Kidney tubule cell (primary cell): ENCODE data around the gene MXD3.
A peak's percentile ranks its signal among the peaks of the same experiment; 100 is the strongest.
"Not testable (repeated sequence)": the region's sequence is repeated elsewhere in the genome, so short reads cannot be mapped to it uniquely, and the experiment has no call there.

ENCODE experiments used
- DNase-seq: peaks from one replicate; pipeline ENCODE4 v3.0.0-alpha.2; 2018; ENCODE audit warnings: low spot score

MXD3 gene

DNA sequence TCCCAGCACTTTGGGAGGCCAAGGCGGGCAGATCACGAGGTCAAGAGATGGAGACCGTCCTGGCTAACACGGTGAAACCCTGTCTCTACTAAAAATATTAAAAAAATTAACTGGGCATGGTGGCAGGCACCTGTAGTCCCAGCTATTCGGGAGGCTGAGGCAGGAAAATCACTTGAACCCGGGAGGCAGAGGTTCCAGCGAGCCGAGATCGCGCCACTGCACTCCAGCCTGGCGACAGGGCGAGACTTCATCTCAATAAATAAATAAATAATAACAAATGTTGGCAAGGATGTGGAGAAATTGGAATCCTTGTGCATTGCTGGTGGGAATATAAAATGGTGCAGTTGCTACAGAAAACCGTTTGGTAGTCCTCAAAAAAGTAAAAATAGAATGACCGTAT lies 31.3 kb upstream of the MXD3 start:
- DNase-seq = not testable (repeated sequence)

DNA sequence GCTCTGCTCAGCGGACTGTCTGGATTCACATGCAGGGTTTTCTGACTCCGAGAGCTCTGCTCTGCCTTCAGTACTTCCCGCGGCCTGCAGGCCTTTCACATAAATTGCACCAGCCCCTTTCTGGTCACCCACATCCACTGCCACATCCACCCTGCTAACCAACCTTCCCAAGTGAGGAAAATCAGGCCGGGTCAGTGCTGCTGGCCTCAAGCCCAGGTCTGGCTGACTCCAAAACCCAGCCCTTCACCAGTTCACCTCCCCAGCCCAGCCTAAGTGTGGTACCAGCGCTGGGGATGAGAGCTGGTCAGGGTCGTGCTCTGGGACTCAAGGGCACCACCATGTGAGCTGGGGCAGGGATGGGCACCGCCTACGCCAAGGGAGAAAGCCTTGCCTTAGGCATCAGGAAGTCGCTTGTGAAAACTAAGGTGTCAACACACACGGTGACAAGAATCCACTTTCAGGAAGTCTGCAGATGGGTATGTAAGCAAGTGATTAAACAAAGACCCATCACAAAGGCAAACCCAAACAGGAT lies 27.5 kb upstream of the MXD3 start:
- peak; percentile 14 for DNase-seq

DNA sequence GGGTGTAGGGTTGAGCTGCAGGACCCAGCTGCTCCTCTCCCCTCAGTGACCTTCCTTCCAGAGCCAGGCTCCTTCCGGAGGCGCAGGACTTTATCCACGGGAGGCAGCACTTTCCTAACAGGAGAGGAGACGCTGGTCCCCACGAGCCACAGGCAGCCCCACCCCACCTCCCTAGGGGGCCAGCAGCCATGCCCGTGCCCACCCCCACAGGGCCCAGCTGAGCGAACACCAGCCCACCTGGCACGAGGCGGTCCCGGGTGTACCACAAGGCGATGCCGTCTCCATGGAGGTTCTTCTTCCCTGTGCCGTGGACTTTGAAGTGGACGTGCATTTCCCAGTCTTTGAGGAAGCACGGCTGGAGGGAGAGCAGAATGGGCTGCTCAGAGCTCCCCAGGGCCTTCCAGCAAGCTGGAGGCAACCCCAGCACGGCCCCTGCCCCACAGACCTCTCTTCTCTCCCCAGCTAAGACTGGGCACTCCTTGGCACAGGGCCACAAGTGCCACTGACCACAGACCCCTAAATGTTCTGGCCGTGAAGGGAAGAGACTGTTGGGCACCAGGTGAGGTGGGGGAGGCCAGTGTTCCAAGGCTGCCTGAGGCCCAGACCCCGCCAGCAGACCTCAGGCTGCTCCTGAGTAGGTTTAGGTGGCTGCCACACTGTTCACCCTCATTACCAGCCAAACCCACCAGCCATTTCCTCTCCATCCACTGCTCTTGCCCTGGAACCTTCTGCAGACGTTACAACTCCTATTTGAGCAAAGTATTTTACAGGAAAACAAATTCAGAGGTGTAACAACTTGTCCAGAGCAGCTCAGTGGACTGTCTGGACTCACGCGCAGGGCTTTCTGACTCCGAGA lies 26.8 kb upstream of the MXD3 start:
- DNase-seq = no peak

DNA sequence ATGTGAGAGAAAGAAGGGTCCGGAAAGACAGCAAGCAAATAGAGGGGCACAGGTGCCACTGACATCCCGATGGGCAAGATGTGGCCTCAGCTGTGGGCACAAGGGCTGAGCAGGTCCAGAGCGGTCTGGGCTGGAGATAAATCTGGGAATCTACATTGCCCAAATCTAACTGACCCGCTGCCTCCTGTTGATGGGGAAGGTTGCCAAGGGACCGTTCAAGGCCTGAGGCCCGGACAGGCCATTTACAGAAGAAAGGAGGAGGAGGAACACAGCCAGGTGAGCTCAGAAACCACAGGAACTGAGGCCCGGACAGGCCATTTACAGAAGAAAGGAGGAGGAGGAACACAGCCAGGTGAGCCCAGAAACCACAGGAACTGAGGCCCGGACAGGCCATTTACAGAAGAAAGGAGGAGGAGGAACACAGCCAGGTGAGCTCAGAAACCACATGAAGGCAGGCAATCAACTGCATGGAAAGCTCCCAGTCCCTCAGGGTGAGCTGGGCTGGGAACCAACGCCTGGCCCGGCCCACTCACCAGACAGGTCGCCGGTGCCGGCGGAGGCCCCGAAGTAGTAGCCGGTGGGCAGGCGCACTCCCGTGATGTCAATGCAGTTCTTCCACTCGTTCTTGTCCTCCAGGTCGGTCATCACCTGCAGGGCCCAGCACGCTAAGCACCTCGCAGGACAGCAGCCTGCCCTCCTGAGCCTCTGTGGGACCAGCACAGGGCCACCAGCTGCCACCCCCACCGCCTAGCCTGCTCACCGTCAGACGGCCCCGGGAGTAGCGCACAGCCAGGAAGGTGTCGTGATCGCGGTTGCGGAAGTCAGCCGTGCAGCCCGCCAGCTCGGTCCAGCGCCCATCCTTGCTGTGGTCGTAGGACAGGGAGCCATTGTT lies 25.2 kb upstream of the MXD3 start:
- no peak for DNase-seq

DNA sequence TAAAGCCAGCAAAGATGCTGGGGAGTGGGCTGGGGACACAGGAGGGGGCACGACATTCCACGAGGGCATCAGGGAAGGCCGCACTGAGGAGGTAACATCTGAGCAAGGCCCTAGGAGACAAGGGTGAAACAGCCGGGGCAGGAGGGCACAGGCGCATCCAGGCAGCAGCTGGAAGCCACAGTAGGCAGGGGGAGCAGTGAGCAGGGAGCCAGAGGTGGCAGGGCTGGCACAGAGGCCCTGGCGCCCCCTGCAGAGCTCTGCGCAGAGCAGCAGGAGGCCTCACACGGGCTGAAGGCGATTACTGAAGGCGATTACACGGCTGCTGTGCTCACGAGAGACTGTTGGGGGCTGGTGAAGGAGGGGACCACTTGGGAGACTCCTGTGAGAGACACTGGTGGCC lies 24.4 kb upstream of the MXD3 start:
- peak; percentile 60 for DNase-seq

DNA sequence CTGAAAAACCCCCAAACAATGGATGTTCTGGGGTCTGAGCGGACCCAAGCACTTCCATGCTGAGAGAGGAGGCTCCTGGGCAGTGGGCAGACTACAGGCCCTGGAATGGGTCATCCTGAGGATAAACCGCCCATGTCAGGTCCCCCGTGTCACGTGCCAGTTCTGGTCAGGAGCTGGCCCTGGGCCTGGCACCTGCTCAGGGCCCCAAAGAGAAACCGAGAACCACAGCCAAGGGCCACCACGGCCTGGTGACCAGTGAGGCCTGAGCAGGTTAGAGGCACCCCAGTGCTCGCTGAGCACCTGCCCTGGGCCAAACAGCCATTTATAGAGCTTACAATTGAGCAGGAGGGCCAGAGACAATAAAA lies 24.0 kb upstream of the MXD3 start:
- DNase-seq = no peak

DNA sequence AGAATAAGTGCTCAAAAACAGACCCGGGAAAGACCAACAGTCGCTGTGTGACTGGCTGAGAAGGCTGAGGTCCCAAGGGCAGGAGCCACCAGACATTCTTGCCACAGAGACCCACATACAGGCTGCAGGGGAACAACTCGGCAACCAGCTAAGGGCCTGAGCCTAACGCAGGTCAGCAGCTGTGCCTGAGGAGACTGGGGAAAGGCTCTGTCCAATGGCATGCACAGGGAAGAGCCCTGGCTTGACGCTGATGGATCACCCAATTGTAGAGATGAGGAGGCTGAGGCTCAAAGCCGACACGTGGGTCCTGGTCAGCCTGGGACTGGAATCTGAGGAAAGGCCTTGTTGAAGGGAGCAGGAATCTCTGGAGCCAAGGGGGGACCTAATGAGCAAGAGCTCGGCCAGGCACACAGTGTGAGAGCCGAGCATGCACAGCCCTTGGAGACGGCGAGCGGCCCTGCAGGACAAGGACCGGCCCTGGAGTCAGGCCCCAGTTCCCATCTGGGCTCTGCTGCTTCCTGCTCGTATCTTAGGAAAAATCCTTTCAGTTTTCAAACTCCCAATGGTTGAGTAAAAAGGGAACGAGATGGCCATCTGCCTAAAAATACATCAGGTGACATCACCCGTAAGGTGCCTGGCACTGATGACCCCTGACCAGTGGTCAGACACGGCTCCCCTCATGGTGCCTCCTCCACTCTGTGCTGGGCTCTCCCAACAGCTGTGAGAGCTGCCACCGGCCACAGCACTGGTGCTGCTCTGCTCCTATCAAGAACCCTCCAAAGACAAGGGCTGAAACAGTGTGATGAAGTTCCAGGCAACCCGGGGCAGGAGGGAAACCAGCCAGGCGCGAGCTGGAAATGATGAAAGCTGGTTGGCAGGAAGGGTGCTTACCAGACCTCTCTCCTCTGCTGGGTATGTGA lies 23.3 kb upstream of the MXD3 start:
- DNase-seq = no peak

DNA sequence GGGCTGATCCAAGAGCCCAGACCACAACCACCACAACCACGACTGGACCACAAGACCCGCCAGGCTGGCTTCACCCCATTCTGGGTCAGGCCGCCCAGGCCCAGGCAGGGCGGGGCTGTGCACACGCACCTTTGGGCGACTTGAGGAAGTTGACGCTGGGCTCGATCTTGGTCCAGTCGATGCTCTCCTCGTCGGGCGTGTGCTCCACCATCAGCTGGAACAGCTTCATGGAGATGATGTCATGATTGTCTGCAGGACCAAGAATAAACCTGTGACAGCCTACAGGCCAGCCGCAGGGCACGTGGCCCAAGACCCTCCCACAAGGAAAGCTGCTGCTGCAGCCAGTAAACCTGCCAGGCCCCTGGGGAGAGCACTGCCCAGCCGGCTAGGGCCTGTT lies 22.5 kb upstream of the MXD3 start:
- DNase-seq = no peak

DNA sequence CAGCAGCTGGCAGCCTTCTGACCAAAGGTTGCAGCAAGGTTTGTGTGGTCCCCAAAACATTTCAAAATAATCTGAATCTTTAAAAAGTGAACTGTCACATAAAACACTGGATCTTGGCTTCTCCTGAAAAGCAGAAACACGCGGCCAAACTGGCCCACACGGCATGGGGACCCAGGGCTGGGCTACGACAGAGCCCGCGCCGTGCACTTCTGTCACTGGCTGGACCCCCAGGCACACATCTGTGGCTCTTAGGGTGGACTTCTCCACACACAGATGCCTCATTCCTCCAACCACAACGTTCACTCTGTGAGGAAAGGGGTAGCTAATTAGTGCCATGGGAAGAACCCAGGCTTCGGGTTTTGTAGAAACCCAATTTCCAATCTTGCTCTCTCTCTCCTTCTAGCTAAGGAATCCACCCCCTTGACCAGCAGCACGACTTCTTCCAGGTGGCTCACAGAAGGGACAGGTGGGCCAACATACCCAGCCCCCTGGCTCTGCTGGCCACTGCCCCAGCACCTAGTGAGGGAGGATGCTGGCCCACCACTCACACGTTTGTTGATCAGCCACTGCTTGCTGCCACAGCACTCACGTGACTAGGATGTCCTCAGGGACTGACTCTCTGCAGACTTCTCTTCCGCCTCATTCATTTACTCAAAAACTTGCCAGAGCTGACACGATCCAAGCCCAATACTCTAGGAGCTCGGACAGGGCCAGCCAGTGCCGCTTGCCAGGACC lies 21.9 kb upstream of the MXD3 start:
- no peak for DNase-seq

DNA sequence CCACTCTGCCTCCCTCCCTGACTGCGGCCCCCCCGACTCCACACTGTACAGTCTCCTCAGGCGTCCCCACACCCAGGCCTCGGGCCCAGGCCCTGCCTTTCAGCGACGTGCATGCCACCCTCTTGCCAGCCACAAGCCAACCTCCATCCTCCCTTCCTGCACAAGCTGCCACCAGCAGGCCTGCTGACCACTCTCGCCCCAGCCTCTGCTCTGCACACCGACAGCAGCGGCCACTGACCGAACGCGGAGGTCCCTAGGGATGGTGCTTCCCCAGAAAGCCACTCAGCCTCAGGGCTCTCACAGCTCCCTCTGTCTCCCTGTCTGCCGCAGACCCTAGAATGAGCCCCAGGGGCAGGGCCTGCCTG lies 21.2 kb upstream of the MXD3 start:
- DNase-seq = no peak

DNA sequence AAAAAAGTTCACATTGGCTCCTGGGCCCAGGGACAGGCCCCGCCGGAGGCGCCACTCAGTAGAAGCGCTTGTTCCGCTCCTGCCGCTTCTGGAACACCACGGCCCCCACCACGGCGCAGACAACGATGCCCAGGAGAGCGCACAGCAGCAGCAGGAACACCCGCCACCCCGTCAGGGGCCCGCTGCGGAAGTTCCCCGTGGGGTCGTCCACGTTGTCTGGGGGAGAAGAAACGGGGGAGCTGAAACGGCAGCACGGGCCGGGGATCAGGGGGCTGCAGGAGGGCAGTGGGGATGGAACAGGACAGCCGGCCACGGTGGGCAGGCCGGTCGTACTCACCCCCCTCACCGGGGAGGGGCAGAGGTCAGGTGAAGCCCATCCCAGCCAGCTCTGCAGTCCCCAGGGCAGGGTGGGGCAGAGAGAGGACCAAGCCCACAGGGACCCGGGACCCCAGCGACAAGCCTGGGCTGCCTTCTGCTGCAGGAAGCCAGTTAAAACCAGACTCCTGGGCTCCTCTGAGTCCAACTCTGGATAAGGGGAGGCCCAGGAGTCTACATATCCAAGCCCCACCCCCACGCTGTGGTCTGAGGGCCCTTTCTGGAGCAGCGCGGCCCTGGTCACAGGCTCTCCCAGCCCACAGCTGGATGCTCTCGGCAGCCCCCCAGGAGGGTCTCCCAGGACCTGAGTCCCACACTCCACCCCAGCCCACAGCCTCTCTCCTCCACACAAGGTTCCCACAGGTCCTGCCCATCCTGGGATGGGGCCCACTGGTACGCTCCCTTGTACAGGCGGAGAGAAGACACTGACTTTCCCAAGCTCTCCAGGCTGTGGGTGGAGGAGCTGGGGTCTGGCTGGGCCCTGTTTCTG lies 20.6 kb upstream of the MXD3 start:
- DNase-seq = no peak

DNA sequence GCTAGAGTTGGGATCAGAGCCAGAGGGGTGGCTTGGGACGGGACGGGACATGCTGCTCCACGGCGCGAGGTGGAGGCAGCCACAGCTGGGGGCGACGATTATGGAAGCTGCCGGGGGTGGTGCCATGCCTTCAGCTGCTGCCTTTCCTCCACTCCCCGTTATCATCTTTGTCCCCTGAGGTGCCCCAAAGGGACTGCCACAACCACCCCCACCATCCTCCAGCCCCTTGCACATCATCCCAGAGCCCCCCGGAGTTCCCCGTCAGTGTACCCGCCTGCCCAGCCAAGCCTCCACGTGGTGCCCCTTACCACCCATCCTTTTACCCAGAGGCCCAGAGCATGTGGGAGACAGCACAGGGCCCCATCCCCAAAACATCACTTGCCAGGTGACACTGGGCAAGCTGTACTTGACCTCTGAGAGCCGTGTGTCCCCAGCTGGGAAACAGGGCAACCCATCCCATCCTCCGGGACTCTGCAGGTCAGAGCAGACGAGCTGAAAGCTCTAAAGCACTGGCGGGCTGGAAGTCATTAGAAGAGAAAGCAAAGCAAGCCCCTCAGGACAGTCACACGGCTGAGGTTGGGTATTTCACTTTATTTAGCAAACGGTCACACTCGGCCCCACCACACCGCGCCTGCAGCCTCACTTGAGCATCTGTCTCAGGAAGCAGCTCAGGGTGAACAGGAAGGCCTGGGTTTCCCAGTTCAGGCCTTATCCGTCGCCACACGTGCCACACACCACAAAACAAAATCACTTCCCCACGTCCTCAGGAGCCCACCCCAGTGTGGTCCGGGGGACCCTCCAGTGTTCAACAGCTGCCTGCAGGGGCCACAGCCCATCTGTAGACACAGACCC lies 19.5 kb upstream of the MXD3 start:
- no peak for DNase-seq

DNA sequence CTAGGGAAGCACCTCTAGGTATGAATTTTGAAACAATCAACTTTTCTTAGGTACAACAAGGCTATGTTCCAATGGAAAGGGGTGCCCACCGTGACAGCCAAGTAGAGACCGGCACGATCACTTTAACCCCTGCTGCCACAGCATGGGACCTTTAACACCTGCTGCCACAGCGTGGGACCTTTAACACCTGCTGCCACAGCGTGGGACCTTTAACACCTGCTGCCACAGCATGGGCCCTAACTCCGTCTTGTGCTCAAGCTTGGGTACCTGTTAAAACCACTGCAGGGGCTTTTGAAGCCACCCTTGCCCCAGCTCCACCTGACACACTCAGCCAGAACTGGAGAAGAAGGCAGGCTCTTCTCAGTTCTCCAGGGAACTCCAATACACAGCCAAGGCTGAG lies 18.2 kb upstream of the MXD3 start:
- no peak for DNase-seq

DNA sequence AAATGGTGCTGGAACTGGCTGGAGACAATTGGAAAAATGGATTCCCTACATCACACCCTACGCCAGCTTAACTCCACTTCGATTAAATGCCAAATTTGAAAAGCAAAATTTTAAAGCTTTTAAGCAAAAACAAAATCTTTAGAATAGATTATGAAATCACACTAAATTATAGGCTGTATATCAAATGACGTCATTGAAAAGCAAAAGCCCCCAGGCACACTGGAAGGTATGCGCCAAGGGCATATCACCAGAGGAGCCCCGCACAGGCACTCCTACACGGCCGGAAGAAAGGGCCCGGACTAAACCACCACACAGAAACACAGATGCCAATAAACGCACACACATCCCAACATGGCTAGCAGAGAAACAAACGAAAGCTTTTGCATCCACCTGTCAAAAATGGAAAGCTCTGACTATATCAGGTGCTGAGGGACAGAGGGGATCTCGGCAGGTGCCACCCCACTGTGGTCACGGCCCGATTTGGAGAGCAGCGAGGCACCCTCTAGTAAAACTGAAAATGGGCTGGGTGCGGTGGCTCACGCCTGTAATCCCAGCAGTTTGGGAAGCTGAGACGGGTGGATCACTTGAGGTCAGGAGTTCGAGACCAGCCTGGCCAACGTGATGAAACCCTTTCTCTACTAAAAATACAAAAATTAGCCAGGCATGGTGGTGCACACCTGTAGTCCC lies 17.0 kb upstream of the MXD3 start:
- DNase-seq = no peak

DNA sequence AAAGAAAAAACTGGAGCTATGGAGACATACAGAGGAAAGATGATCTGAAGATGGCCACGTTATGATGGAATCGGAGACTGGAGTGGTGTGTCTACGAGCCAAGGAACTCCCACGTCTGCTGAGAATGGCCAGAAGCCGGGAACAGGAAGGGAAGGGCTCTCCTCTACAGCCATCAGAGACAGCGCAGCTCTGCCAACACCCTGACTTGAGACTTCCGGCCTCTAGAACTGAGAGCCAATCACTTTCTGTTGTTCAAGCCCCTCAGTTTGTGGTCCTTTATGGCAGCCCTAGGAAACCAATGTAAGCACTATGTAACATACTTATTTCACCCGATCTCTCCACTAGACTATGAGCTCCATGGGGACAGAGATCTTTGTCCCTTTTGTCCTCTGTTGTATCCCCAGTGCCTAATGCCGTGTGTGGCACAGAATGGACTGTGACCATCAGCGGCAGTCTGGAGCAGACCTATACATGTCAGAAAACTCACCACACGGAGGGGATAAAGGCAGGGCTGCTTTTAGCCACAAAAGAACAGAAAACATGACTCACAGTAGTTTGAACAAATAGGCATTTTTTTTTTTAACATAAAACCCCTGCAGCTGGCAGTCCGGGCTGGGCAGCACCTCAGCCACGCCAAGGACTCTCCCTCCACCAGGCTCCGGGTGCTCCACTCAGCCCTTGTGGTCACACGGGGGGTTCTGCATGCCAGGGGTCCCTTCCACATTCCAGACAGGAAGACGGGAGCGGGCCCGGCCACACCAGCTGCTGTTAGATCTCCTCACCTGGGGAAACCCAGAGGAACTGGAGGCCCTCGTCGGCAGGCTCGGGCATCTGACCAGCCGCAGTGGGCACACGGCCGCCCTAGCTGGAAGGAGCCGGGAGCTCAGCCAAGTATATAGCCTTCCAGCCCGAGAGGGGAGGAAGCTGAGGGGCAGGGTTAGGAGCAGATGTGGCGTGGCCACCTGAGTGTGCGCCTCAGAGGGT lies 16.1 kb upstream of the MXD3 start:
- DNase-seq = no peak

DNA sequence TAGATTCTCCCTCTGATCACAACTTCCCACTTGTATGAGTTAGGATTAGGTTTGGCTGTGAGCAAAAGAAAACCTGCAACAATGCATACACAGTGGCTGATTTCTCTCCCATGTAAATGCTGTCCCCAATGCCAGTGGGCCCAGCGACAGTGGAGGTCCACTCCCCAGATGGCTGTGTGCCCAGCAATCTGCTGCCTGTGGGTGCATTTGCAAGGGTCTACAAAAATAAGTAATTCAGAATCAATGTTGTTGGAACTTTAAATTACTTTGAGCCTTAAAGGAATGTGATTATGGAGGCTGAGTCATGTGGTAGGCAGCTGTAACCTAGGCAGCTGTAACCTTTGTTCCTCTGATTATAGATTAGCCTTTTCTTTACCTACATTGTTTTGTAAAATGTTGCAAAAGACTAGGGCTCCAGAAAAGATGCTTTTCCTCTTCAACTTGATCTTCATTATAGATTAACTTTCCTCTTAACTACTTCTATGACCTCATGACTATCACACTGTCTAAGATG lies 14.2 kb upstream of the MXD3 start:
- DNase-seq = peak; percentile 73

DNA sequence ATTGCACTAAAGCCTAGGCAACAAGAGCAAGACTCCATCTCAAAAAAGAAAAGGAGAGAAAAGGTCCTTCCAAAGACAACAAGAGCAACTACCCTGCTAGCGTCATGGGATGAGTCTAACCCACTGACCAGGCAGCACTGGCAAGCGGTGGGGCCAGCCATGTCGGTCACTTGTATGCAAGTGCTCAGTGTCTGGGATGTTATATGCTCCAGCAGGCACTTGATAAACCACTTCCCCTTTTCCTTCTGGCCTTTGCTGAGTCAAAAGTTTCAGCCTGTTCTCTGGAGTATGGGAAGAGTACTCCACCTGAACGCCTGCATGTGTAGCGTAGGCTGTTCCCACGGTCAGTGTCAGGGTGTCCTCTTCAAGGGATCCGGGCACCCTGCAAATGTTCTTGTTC lies 9.2 kb upstream of the MXD3 start:
- DNase-seq = peak; percentile 24
